ENCODE data around the gene LIN9.

DNA sequence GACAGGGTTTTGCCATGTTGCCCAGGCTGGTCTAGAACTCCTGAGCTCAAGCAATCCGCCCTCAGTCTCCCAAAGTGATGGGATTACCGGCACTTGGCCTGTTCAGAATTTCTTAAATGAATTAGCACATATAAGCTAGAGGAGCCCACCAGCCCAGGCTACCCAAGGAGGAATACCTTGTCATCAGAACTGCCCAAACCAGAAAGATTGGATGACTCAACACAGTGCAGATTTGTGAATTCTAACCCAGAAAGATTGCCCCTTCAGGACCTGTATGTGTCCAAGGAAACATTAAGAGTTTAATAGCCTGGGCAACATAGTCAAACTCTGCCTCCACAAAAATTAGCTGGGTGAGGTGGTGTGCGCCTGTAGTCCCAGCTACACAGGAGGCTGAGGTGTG is 14.0 kb upstream of the LIN9 start:
- TF ChIP-seq, protein P1, sequence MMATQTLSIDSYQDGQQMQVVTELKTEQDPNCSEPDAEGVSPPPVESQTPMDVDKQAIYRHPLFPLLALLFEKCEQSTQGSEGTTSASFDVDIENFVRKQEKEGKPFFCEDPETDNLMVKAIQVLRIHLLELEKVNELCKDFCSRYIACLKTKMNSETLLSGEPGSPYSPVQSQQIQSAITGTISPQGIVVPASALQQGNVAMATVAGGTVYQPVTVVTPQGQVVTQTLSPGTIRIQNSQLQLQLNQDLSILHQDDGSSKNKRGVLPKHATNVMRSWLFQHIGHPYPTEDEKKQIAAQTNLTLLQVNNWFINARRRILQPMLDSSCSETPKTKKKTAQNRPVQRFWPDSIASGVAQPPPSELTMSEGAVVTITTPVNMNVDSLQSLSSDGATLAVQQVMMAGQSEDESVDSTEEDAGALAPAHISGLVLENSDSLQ (IDR thresholded peaks at IDR 0.05) = no peak
- no peak for TF ChIP-seq ZNF384 (IDR thresholded peaks at IDR 0.05)
- no peak for TF ChIP-seq ELF4 (IDR thresholded peaks at IDR 0.05)
- TF ChIP-seq BHLHE40 (IDR thresholded peaks at IDR 0.05; ENCODE audit: borderline replicate concordance) = no peak
- no peak for TF ChIP-seq SP1 (IDR thresholded peaks at IDR 0.05)
- no peak for TF ChIP-seq FOXA1 (IDR thresholded peaks at IDR 0.05)

All from HEK293T (cell line).